Lower lobe of right lung (tissue), 2 donors: ENCODE results near the gene ZNF334. TPM values are rescaled to one million over a fixed set of nuclear protein-coding genes. Genes with fewer than 3 reads are reported as not detected.

Source experiments
- ATAC-seq, 2 donors: fragments of 200-7000 bp; cut with Tn5 transposase; one replicate each; pipeline ENCODE4 v1.9.1; 2020 to 2022; ENCODE audit warnings: mild to moderate bottlenecking in 2 of 2, moderate library complexity in 2 of 2
- DNase-seq: peaks from one replicate; pipeline ENCODE4 v3.0.0-alpha.2; 2020
- H3K27ac ChIP-seq: fragments of 200-600 bp; one replicate; pipeline ENCODE4 v1.8.0; 2022
- H3K27me3 ChIP-seq: fragments of 200-600 bp; one replicate; pipeline ENCODE4 v1.8.0; 2022; ENCODE audit warnings: low read depth
- H3K36me3 ChIP-seq: fragments of 200-600 bp; one replicate; pipeline ENCODE4 v1.8.0; 2022; ENCODE audit warnings: mild to moderate bottlenecking
- H3K4me1 ChIP-seq: fragments of 200-600 bp; one replicate; pipeline ENCODE4 v1.8.0; 2022
- H3K4me3 ChIP-seq: fragments of 200-600 bp; one replicate; pipeline ENCODE4 v1.8.0; 2022; ENCODE audit warnings: mild to moderate bottlenecking
- H3K9me3 ChIP-seq: fragments of 200-600 bp; one replicate; pipeline ENCODE4 v1.8.0; 2022
- CTCF ChIP-seq: fragments of 200-600 bp; IDR thresholded peaks from one replicate; pipeline ENCODE4 v1.8.0; 2022; ENCODE audit warnings: antibody characterized with exemption, mild to moderate bottlenecking
- intact Hi-C: fragments of 100-400 bp; cut with DNase I; formaldehyde crosslinking; loops from one replicate; pipeline ENCODE4 v1.11.0; 2022
- total RNA-seq: library from RNA; stranded (reverse); fragmentation: NEBNext Ultra II Directional; extraction: Animal tissue kit (Norgen Biotek cat#: 25700); gene quantifications from one replicate; pipeline ENCODE4 v1.2.1, GENCODE V29; 2021
- donor health status: DM: no; HTN: yes; CAD: no; lungs with severe emphysema.

The ZNF334 gene
- total RNA-seq, 1 donor from 2014 or later: 4.7 TPM

- H3K9me3 ChIP-seq: no peaks in the 10 kb centered on the region
- H3K27ac ChIP-seq: no peak overlapping the region
- DNase-seq (no peak), ATAC-seq (no peak)
- no peak for TF ChIP-seq CTCF
- peaks cover 4% of the 10 kb centered on the region for H3K27me3 ChIP-seq
- intact Hi-C loops: no loop called here
- H3K36me3 ChIP-seq: no peaks in the 10 kb centered on the region
- no peak overlapping the region for H3K4me3 ChIP-seq
- no peaks in the 10 kb centered on the region for H3K4me1 ChIP-seq
These were observed 44.9 kb downstream of the ZNF334 start for GRCh38 chr20:46468508-46468907.

- TF ChIP-seq CTCF: no peak
- no peak for ATAC-seq
- no peak overlapping the region for H3K27ac ChIP-seq
- H3K36me3 ChIP-seq: no peaks in the 10 kb centered on the region
- no peak for DNase-seq
- H3K27me3 ChIP-seq: peaks cover 3% of the 10 kb centered on the region
- no peak overlapping the region for H3K4me3 ChIP-seq
- no peaks in the 10 kb centered on the region for H3K9me3 ChIP-seq
- intact Hi-C loops: no loop called here
- H3K4me1 ChIP-seq: no peaks in the 10 kb centered on the region
These were observed 48.9 kb downstream of the ZNF334 start for GRCh38 chr20:46464451-46464850.

GRCh38 chr20:46463852-46464251, 49.5 kb downstream of the ZNF334 start:
- intact Hi-C loops: no loop called here

GRCh38 chr20:46461808-46462207, 51.6 kb downstream of the ZNF334 start:
- TF ChIP-seq CTCF: no peak
- DNase-seq (no peak), ATAC-seq (no peak)
- intact Hi-C loops: no loop called here
- H3K27ac ChIP-seq: no peak overlapping the region
- H3K4me1 ChIP-seq: no peaks in the 10 kb centered on the region
- no peaks in the 10 kb centered on the region for H3K9me3 ChIP-seq
- no peak overlapping the region for H3K4me3 ChIP-seq
- no peaks in the 10 kb centered on the region for H3K36me3 ChIP-seq
- peaks cover 13% of the 10 kb centered on the region for H3K27me3 ChIP-seq

More at GRCh38 chr20:46463852-46464251, 49.5 kb downstream of the ZNF334 start:
- no peak for TF ChIP-seq CTCF
- peaks cover 8% of the 10 kb centered on the region for H3K27me3 ChIP-seq
- no peaks in the 10 kb centered on the region for H3K9me3 ChIP-seq
- no peak overlapping the region for H3K4me3 ChIP-seq
- H3K4me1 ChIP-seq: no peaks in the 10 kb centered on the region
- H3K27ac ChIP-seq: no peak overlapping the region
- DNase-seq (no peak), ATAC-seq (no peak)
- H3K36me3 ChIP-seq: no peaks in the 10 kb centered on the region

GRCh38 chr20:46458866-46459750, 54.3 kb downstream of the ZNF334 start:
- no peaks in the 10 kb centered on the region for H3K4me1 ChIP-seq
- intact Hi-C loops: no loop called here
- peak; percentile 60 for DNase-seq
- H3K9me3 ChIP-seq: peaks cover 7% of the 10 kb centered on the region
- H3K4me3 ChIP-seq: peak overlapping the region; percentile 24
- peak; percentile 46 to 47 for ATAC-seq
- no peaks in the 10 kb centered on the region for H3K36me3 ChIP-seq
- H3K27me3 ChIP-seq: peaks cover 13% of the 10 kb centered on the region
- TF ChIP-seq CTCF: no peak
- H3K27ac ChIP-seq: no peak overlapping the region
